NCI-H146 treated with DMSO at 0.1 percent for 48 hours (cell line): ENCODE data around the gene MED15.
"Not testable (repeated sequence)": the region's sequence is repeated elsewhere in the genome, so short reads cannot be mapped to it uniquely, and the experiment has no call there.

Experiments used
- DNase-seq: peaks from one replicate; lab custom pipeline; 2025; ENCODE audit not compliant: unreplicated experiment; lab: John Stamatoyannopoulos, UW

The MED15 gene

DNA sequence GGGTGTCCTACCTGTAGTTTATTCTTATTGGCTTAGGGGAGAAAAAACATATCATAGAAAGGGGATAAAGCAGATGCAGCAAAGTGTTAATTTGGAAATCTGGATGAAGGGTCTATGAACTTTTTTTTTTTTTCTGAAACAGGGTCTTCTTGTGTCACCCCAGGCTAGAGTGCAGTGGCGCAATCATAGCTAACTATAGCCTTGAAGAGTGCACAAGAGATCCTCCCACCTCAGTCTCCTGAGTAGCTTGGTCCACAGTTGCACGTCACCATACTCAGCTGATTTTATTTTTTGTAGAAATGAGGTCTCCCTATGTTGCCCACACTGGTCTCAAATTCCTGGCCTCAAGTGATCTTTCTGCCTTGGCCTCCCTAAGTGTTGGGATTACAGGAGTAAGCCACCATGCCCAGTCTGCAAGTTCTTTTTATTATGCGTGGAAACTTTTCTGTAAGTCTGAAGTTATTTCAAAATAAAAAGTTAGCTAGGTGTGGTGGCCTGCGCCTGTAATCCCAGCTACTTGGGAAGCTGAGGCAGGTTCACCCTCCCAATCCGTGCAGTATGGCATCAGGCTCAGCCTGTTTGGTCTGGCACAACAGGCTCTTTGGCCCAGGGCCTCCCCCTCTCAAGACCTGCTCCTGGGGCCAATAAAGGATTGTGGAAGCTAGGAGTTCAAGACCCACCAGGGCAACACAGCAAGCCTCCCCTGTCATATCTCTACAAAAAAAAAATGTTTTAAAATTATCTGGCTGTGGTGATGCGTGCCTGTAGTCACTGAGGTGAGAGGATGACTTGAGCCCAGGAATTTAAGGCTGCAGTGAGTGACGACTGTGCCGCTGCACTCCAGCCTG lies 111.9 kb downstream of the MED15 start:
- DNase-seq, result no peak

DNA sequence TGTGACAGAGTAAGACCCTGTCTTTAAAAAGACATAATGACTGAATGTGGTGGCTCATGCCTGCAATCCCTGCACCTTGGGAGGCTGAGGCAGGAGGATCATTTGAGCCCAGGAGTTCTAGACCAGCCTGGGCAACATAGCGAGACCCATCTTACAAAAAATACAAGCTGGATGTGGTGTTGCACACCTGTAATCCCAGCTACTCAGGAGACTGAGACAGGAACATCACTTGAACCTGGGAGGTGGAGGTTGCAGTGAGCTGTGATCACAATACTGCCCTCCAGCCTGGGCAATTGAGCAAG lies 112.4 kb downstream of the MED15 start:
- not testable (repeated sequence) for DNase-seq

DNA sequence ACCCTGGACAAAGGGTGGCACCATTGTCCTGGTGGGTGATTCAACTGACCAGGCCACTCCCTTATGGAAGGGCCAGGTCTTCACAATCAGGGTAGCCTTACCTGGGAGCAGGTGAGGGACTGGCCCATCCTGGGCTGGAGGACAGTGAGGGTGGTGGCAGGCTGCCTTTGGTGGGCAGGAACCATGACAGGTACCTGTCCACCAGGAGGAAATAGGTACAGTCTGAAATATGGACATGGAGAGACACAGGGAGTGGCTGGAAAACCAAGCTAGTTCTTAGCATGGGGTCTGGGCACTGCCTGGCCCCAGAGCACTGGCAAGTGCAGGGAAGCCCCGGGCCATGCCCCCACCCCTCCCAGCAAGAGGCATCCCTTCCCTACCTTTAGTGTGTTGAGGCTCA lies 113.8 kb downstream of the MED15 start:
- no peak for DNase-seq

DNA sequence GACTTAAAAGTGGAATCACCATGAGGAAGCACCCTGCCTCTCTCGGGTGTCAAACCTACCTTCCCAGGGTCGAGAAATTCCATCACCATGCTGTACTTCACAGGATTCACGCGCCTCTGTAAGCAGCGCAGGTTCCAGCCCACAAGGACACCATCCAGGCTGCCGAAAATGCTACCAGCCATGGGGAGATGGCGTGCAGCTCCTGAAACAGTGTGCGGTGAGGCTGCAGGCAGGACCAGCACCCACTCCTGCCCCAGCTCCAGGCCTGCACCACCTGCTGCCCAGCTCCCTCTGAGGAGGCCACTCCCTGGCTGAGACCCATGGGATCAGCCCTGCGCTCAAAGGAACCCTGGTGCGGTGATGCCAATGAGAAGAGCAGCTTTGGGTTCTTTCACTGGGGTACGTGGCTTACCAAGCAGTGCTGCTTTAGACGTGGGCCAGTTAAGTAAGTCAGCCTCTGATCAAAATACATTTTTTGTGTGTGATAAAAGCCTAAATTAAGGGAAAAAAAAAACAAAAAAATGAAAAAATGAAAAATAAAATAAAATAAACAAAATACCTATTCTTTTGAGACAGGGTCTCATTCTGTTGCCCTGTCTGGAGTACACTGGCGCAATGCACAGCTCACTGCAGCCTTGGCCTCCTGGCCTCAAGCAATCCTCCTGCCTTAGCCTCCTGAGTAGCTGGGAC lies 115.4 kb downstream of the MED15 start:
- DNase-seq, result no peak

- DNase-seq, result no peak
These were observed 116.8 kb downstream of the MED15 start for GRCh38 chr22:20624161-20624616.

DNA sequence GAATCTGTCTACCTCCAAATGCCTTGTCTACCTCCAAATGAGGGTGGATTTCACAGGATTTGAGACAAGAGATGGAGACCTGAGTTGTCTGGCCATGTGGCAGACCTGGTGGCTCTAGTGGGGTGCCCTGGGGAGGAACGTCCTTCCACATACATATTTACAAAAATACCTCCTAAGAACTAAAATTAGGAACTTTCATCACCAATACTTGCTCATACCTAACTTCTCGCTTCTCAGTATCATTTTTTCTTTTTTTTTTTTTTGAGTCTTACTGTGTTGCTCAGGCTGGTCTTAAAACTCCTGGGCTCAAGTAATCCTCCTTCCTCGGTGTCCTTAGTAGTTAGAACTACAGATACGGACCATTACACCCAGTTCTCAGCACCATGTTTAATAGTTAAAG lies 117.9 kb downstream of the MED15 start:
- DNase-seq, result no peak

DNA sequence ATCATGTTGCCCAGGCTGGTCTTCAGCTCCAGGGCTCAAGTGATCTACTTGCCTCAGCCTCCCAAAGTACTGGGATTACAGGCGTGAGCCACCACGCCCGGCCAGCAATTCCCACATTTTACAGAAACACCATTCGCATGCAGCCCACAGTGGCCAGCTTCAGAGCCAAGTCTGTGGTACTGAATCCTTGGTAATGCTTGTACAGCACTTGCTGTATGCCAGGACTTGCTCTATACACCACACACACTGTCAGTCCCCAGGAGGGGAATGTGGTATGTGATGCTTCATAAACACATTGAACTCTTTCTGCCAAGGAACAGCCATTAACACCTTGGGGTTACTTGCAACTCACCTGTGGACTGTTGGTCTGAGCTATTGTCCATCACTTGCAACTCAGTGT lies 119.4 kb downstream of the MED15 start:
- DNase-seq, result no peak

GRCh38 chr22:20627432-20627831 lies 120.0 kb downstream of the MED15 start:
- DNase-seq, result no peak

DNA sequence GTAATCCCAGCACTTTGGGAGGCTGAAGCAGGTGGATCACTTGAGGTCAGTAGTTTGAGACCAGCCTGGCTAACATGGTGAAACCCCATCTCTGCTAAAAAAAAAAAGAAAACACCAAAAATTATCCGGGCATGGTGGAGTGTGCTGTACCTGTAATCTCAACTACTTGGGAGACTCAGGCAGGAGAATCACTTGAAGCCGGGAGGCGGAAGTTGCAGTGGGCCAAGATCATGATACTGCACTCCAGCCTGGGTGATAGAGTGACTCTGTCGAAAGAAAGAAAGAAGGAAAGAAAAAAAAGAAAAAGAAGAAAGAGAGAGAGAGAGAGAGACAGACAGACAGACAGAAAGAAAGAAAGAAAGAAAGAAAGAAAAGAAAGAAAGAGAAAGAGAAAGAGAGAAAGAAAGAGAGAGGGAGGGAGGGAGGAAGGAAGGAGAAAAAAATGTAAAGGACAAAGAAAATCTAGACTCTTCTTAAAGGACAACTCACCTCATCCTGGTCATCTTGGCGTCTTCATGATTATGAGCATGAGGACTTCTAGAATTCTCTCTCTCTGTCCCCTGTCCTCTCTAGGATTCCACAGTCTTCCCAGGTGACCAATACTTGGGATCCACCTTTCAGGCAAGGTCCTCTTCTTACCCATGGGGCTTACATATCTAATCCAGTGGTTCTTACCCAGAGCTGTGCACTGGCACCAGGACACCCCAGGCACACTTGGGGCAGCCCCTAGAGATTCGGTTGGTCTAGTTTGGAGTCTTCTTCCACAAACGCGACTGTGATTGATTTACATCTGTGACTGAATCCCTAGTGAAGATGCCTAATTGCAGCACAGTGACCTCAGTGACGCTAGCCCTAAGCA lies 120.9 kb downstream of the MED15 start:
- no peak for DNase-seq

GRCh38 chr22:20629401-20629800 lies 122.0 kb downstream of the MED15 start:
- DNase-seq, result no peak

DNA sequence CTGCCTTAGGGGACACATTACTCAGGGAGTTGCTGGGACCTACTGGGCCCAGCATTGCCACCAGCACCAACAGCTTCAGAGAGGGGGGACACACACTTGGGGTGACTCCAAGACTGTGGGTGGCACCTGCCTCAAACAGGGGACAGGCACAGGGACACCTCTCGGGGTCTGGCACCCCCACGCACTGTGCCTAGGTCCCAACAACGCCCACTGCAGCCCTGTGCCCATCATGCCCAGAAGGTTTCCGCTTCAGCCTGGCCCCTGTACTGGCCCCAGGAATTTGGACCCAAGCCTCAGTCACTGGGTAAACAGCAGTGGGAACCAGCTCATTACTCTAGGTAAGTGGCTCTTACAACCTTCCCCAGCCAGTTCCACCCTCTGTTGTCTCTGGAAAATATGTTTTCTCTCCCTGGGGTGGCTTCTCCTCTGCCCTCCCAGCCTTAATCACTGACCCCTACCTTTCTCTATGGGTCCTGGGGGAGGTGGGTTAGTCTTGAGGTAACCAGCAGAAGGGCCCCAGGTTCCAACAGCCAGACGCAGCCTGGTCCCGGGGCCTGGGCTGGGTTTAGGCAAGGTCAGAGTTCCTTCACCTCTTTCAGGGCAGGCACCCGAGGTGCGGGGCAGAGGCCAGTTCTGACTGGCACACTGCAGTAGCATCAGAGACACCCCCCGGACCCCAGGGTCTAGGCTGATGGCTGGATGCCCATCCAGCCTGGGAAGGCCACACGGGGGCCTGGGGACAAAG lies 123.6 kb downstream of the MED15 start:
- DNase-seq, result no peak

GRCh38 chr22:20632082-20632481 lies 124.7 kb downstream of the MED15 start:
- DNase-seq, result no peak

DNA sequence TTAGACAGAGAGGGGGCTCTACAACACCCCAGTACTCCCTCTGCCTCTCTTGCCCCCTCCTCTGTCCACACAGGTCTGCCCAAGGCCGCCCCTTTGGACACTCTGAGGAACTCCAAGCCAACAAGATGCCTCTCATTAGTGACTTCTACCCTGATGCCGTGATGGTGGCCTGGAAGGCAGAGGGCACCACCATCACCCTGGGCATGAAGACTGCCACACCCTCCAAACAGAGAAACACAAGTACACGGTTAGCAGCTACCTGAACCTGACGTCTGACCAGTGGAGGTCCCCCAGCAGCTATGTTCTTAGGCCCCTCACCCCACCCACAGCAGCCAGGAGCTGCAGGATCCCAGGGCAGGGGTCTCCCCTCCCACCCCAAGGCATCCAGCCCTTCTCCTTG lies 125.1 kb downstream of the MED15 start:
- DNase-seq, result no peak

GRCh38 chr22:20634560-20635226 lies 127.3 kb downstream of the MED15 start:
- DNase-seq, result no peak

DNA sequence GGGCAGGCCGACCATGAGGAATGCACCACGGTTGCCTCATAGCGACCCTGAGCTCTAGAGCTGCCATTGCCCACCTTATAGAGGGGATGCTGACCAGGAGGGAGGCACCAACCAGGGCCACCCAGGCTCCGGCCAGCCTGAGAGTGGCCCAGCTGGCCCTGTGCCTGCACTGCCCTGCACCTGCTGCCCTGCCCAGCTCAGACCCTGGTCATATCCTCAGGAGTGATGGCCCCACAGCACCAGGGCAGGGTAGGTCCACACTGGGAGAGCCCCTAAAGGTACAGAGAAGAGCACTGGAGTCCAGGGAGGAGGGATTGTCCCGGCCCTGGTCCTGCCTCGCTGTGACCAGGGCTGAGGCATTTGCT lies 127.8 kb downstream of the MED15 start:
- DNase-seq, result no peak

DNA sequence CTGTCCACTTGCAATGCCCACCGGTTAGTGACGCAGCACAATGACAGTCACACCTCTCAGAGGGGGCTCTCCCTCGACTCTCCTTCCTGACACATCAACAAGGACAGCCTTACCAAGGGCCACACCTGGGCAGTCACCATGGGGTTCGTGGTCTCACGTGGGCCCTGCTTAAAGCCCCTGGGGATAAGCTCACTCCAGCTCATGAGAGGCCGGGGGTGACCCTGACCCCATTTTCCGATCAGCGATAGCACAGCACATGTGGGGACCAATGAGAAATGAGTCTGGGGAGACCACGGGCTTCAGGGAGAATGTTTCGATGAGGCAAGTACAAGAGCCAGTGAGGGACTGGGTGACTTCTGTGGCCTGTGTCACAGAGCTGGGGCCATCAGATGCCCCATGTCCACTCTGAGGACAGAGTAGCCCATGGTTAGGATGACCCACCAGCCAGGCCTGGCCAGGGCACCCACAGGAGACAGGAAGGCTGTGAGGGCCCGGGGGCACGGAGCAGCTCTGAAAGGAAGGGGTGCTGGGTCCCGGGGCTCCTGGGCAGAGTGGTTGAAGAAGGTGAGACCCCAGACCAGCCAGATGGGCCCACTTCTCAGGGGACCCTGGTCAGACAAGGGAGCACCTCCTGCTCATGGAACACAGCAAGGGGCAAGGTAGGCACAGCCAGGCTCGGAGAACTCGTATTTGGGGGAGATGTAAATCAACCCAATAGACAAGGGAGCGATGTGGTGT lies 128.8 kb downstream of the MED15 start:
- no peak for DNase-seq

DNA sequence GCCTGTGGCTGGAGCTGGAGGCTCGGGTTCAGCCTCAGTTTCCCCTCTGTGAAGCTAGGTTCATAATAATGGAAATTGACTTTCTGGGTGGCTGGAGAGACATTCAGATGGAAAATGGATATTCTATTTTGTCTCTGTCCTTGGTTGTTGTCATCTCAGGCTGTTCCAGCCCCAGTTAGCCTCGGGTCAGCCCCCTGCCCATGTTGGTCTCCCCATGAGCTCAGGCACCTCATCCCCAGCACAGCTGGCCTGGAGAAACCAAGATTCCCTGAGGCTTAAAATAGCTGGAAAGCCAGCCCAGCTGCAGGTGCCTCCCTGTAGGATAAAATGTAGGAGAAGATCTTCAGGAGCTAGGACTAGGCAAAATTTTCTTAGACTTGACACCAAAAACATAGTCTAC lies 129.5 kb downstream of the MED15 start:
- DNase-seq, result no peak
